Measurements from ENCODE around the gene CIZ1. TPM values are rescaled to one million over a fixed set of nuclear protein-coding genes. Genes with fewer than 3 reads are reported as not detected.

Gene CIZ1
- total and polyA plus RNA-seq, 10 of the 15 experiments (the other 5 are each of a cell fraction or from before 2014, with no cell fraction given), result 1.8 to 91.6 (median 35.4) TPM

- no peak for TF ChIP-seq PBX3 (IDR thresholded peaks at IDR 0.05; ENCODE audit: insufficient replicate concordance, low read depth, low read length)
- no peak for TF ChIP-seq RBBP5 (conservative IDR thresholded peaks at IDR 0.05)
- 0 out of 2 replicates have a peak, but pooled peaks have one; percentile 23 for TF ChIP-seq NBN (IDR thresholded peaks at IDR 0.05)
- peak; percentile 53 to 89; a peak in 3 of 4 replicates for TF ChIP-seq BHLHE40 (IDR thresholded peaks at IDR 0.05; ENCODE audit: borderline replicate concordance in 1 of 2, low read depth in 2 of 2, low read length in 1 of 2)
- 0 out of 2 replicates have a peak, but pooled peaks have one; percentile 22 for TF ChIP-seq SPI1 (IDR thresholded peaks at IDR 0.05; ENCODE audit: borderline replicate concordance, insufficient read depth, low read depth, low read length)
- TF ChIP-seq PAX5 (IDR thresholded peaks at IDR 0.05; ENCODE audit: borderline replicate concordance, low read depth, low read length), result no peak
- no peak for TF ChIP-seq ELK1 (IDR thresholded peaks at IDR 0.05; ENCODE audit: low read depth, low read length)
- peak; percentile 70; the same call in 1 of the 2 replicates for TF ChIP-seq ZNF217 (IDR thresholded peaks at IDR 0.05)
- TF ChIP-seq E2F4 (IDR thresholded peaks at IDR 0.05; ENCODE audit: low read depth, low read length), result no peak
- TF ChIP-seq NR2F1 (conservative IDR thresholded peaks at IDR 0.05), result peak; percentile 86
- TF ChIP-seq MTA3 (IDR thresholded peaks at IDR 0.05; ENCODE audit: borderline replicate concordance, low read length), result no peak
- no peak for TF ChIP-seq JUNB (IDR thresholded peaks at IDR 0.05)
- peak; percentile 63 to 85 (median 68); a peak in 5 of 6 replicates for TF ChIP-seq CTCF (IDR thresholded peaks at IDR 0.05 in 2 of 3, conservative IDR thresholded peaks at IDR 0.05 in 1 of 3; ENCODE audit: control insufficient read depth in 2 of 3, extremely low read depth in 1 of 3, insufficient read depth in 1 of 3, low read depth in 3 of 3, low read length in 3 of 3)
- TF ChIP-seq KDM1A (IDR thresholded peaks at IDR 0.05; ENCODE audit: borderline replicate concordance), result no peak
- TF ChIP-seq RELA (IDR thresholded peaks at IDR 0.05; ENCODE audit: borderline replicate concordance, partially characterized antibody), result peak; percentile 52
- no peak for TF ChIP-seq E4F1 (IDR thresholded peaks at IDR 0.05; ENCODE audit: borderline replicate concordance, partially characterized antibody)
- TF ChIP-seq TBL1XR1 (IDR thresholded peaks at IDR 0.05; ENCODE audit: low read depth, low read length), result no peak
- TF ChIP-seq YY1 (IDR thresholded peaks at IDR 0.05; ENCODE audit: low read depth, low read length), result peak; percentile 48; the same call in 1 of the 2 replicates
- no peak for TF ChIP-seq EP300 (IDR thresholded peaks at IDR 0.05; ENCODE audit: borderline replicate concordance in 1 of 2, control insufficient read depth in 1 of 2, low read depth in 2 of 2, low read length in 2 of 2)
- TF ChIP-seq RAD51 (IDR thresholded peaks at IDR 0.05), result no peak
- no peak for TF ChIP-seq NFYB (IDR thresholded peaks at IDR 0.05; ENCODE audit: insufficient read depth, low read depth, low read length)
- peak; percentile 56; the same call in 1 of the 2 replicates for TF ChIP-seq PML (IDR thresholded peaks at IDR 0.05; ENCODE audit: low read length)
Measured at GRCh38 chr9:128191406-128192046, at the start of gene CIZ1 (continued).
